Raji (cell line): ENCODE measurements around the gene PABPN1L.

Experiments
- POLR2A ChIP-seq: IDR thresholded peaks from 2 replicates; pipeline ENCODE4 v1.6.1; 2011; ENCODE audit warnings: low read depth, low read length, control low read depth; ENCODE audit not compliant: insufficient read depth

Gene PABPN1L

DNA sequence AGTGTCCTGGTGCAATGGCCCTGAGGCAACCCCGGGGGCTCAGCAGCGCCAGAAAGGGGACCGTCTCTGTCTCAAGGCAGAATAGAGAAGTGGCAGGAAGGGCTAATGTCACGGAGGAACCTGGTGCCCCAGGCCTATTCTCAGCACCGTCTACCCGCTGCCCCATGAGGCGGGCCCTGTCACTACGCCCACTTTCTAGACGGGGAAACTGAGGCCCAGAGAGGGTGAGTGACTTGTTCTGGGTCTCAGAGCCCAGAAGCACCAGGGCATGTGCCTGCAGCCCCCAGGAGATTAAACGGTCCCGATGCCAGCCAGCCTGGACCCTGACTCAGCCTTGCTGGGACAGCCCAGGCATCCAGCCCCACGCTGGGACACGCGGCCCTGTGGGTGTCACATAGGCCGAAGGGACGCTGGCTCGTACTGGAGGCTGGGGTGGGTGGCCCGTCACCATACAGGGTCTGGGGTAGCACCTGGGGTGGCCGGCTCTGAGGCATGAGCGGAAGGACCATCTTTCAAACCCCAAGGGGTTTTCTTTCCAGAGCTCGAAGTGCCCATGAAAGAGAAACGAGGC lies 40.2 kb upstream of the PABPN1L start:
- no peak for TF ChIP-seq POLR2A

GRCh38 chr16:88906020-88906419 lies 39.6 kb upstream of the PABPN1L start:
- TF ChIP-seq POLR2A, result no peak

DNA sequence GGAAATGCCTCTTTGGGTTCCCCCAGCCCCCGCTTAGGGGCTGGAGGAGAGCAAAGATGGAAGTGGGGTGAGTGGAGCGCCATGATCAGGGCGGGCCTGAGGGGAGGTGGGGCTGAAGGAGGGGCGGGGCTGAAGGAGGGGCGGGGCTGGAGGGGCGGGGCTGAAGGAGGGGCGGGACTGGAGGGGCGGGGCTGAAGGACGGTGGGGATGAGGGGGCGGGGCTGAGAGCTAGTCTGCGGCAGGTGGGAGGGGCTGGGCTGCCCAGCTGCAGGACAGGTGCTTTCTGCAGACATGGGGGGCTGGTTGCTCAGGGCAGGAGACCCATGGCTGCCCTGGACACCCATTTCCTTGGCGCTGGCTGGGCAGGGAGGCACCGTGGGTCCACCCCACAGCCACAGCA lies 39.1 kb upstream of the PABPN1L start:
- no peak for TF ChIP-seq POLR2A

DNA sequence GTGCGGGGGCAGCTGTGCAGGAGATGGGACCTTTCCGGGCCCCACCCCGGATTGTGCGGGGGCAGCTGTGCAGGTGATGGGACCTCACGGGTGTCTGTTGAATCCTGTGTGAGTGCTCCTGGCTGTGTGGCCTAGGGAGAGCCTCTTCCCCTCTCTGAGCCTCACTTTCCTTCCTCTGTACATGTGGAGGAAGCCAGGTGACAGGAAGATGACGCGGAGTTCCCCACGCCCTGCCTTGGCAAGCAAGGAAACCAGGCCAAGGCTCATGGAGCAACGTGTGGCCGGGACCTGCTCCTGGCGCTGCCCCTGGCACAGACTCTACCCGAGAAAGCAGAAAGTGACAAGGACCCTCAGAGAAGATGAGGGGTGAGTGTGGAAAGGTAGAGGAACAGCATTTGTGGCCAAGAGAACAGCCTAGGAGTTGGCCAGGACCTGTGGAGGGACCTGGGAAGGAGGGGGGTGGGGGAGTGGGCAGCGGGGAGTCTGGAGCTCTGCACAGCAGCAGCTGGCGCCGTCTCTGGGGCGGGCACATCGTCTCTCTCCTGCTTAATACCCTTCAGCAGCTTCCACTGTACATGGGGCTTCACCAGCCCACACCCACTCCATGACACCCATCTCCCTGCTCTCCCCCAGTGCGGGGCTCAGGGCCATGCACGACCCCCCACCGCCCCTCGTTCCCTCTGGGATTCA lies 38.4 kb upstream of the PABPN1L start:
- no peak for TF ChIP-seq POLR2A

- TF ChIP-seq POLR2A, result no peak
Measured at GRCh38 chr16:88903267-88903666, 36.8 kb upstream of the PABPN1L start.

- TF ChIP-seq POLR2A, result no peak
Measured at GRCh38 chr16:88902744-88903143, 36.3 kb upstream of the PABPN1L start.

GRCh38 chr16:88901718-88902337 lies 35.4 kb upstream of the PABPN1L start:
- no peak for TF ChIP-seq POLR2A

- TF ChIP-seq POLR2A, result no peak
Measured at GRCh38 chr16:88900662-88901052, 34.2 kb upstream of the PABPN1L start.

DNA sequence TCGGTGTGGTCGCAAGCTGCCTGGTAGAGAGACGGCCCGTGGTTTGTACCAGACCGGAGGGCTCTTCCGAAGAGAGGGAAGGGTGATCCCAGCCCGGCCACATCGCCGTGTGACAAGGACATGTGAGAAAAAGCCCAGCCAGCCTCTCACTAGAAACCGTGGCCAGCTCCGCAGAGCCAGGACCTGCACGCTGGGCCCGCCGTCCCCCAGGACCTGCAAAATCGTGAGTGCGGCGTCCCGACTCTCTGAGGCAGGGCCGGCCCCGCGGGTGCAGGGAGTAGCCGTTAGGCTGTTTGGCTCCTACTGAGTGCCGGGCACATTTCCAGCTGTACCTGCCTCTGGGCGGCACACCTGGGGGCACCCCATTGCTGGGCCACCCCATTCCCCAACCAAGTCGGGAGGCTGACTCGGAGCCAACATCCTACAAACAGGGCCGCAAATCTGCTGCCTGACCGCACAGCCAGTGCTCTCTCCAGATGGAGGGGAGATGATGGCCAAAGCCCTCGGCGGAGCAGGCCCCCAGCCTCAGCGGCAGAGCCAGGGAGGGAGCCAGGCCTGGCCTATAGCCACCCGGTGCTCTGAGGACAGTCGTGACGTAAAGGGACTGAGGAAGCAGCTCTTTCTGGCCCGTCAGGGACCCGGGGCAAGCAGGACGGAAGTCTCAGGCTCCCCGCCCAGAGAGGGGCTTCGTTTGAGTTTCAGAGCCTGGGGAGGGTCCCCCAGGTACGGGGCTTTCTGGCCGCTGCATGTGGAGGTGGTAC lies 33.6 kb upstream of the PABPN1L start:
- no peak for TF ChIP-seq POLR2A

- TF ChIP-seq POLR2A, result no peak
Measured at GRCh38 chr16:88897696-88898425, 31.4 kb upstream of the PABPN1L start.

- no peak for TF ChIP-seq POLR2A
Measured at GRCh38 chr16:88896238-88897070, 30.0 kb upstream of the PABPN1L start.

DNA sequence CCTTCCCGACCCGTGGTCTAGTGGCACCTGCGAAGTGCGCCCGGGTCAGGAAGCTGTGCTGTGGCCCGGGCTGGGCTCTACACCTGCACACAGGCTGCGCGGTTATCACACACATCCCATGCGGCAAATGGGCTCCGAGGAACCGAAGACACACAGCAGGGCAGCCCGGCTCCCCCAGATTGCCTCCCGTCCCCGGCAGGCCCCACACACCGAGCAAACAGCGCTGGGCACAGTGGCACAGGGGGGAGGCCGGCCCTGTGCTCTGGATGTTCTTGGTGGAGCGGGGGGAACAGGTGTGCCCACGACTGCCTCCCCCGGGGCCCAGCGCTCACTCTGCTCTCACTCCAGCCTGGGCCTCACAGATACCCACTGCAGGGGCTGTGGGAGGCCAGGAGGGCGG lies 28.9 kb upstream of the PABPN1L start:
- no peak for TF ChIP-seq POLR2A

GRCh38 chr16:88894681-88895300 lies 28.3 kb upstream of the PABPN1L start:
- no peak for TF ChIP-seq POLR2A
